HG02981 (cell line): ENCODE data around the gene LINC00632.

ENCODE experiments used
- ATAC-seq: cut with Tn5 transposase; IDR thresholded peaks from one replicate; pipeline ENCODE4 v1.9.1; 2021; ENCODE audit warnings: mild to moderate bottlenecking, moderate library complexity; ENCODE audit not compliant: unreplicated experiment

The LINC00632 gene

GRCh38 chrX:140764401-140764919 lies 54.9 kb downstream of the LINC00632 start:
- no peak for ATAC-seq

DNA sequence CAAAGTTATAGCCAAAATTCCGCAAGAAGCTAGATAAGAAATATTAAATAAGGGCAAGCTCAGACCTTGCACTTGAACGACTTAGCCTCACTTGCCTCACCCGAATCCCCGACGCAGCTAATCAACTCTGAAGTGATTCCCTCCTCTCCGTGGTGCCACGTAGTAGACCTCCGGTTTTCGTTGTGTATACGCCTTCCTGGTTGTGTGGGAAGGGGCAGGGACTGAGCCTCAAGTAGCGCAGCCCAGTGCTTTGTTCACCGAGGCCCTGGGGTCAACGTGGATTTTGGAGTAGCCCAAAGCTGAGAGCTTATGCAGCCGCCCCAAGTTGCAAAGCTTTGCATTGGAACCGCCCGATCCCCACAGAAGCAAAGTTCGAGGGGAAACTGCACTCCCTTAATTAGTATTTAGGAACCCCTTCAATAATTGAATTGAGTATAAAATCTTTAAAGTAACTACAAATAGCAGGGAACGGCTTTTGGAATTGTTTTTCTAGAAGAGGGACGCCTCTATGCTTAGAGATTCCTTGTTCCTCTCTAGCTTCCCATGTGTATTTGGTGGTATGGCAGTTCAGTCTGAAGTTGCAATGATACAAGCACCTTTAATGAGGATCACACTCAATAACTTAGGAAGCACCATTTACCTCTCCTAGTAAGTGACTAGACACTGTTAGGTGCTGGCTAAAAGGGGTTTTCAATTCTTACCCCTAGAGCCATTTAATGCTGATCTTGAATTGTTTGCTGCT lies 55.7 kb downstream of the LINC00632 start:
- ATAC-seq: no peak

DNA sequence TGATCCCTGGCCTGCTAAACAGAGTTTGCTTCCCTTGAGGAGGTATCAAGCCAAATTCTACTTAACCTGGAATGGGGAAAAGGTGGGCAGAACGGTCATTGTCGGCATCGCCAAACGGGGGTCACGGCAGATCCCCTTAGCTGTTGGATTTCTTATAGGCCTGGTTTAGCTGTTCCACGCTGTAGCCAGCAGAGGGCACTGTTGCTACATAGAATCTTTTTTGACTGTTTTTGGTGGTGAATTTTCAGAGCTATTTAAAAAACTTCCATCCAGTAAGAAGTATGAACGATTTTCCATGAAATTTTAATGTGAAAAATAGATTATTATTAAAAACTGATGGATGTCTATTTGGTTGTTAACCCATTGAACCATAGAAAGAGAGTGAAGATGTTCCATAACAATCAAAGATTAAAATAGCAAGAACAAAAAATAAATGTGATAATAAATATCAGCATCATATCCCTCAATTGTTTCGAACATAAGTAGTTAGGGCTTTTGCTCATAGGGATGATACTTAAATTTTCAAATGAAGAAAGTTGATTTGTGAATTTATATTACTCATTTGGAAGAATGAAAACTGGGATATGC lies 56.6 kb downstream of the LINC00632 start:
- no peak for ATAC-seq

DNA sequence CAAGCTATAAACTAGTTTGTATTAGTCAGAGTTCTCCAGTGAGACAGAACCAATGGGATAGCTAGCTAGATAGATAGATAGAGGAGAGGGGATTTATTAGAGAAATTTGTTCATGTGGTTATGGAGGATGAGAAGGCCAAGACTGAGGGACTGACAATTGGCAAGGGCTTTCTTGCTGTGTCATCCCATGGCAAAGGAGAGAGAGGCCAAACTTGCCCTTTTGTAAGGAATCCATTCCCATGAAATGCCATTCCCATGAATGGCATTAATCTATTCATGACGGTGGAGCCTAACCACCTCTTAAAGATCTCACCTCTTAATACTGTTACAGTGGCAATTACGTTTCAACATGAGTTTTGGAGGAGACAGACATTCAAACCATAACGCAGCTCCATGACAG lies 58.1 kb downstream of the LINC00632 start:
- ATAC-seq: no peak

DNA sequence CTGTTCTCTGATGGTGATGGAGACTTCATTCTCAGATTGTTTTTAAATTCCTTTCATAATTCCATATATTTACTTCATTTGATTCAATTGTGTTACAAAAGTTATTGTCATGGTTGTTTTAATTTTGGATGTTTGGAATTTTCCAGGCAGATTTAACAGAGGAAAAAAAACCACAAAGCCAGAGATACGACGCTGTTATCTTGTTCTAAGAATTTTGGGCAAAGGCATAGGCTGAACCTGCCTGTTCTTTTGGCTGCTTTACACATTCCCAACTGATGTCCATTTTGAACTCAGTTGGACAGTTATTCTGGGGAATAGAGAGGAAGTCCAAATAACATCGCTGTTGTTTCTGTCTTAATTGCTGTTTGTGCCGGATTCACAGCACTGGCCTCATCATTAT lies 65.7 kb downstream of the LINC00632 start:
- no peak for ATAC-seq

DNA sequence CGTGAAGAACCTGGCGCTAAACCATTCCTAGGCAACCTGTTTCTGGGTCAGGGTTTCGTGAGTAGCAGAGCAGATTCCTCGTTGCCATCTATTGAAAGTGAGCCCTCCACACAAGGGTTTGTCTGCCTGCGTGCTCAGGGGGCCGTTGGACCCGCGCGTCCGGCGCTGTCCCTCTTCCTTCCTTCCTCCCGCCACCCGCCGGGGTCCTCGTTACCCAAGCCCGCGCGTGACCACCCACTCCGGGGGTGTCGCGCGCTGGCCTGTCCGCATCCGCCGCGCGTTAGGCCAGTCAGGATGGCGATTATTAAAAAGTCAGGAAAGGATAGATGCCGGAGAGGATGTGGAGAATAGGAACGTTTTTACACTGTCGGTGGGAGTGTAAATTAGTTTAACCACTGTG lies 66.8 kb downstream of the LINC00632 start:
- ATAC-seq: no peak

DNA sequence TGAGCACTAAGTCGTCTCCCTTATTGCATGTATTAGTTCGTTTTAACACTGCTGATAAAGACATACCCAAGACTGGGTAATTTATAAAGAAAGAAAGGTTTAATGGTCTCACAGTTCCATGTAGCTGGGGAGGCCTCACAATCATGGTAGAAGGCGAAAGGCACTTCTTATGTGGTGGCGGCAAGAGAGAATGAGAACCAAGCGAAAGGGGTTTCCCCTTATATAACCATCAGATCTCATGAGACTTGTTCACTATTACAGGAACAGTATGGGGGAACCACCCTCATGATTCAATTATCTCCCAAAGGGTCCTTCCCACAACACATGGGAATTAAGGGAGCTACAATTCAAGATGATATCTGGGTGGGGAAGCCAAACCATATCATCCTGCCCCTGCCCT lies 85.1 kb downstream of the LINC00632 start:
- no peak for ATAC-seq

DNA sequence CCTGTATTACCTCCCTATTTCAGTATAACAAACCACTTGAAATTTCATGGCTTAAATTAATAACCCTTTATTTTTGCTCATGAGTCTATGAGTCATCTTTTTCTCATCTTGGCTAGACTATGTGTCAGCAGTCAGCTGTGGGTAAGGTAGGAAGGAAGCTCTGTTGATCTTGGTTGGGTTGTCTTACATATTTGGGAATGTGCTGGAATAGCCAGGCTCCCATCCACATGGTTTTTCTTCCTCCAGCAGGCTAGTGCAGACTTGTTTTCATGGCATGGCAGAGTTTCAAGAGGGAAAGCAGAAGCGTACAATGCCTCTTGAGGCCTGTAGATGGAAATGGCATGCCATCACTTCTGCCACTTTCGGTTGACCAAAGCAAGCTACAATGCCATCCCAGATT lies 89.7 kb downstream of the LINC00632 start:
- no peak for ATAC-seq

- no peak for ATAC-seq
Observed at GRCh38 chrX:140804292-140804691, 94.7 kb downstream of the LINC00632 start.

- ATAC-seq: no peak
Observed at GRCh38 chrX:140815868-140816267, 106.3 kb downstream of the LINC00632 start.

- no peak for ATAC-seq
Observed at GRCh38 chrX:140817943-140818342, 108.4 kb downstream of the LINC00632 start.

DNA sequence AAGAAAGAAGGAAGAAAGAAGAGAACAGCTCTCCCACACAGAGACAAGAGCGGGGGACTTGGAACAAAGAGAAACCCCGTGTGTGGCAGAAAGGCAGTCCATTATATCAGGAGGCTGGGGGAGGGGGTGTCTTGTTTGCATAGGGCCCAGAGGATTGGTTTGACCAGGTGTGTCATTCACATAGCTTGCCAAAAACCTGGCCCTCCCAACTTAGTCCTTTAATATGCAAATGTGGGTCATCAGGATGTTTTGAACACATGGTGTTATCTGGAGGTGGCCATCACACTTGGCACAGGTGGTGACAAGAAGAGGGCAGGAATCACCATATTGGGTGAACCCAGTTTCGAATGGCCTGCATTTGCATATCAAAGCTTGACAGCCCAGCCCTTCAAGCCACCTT lies 111.7 kb downstream of the LINC00632 start:
- no peak for ATAC-seq

- no peak for ATAC-seq
Observed at GRCh38 chrX:140822184-140822583, 112.6 kb downstream of the LINC00632 start.

- ATAC-seq: no peak
Observed at GRCh38 chrX:140822861-140823260, 113.3 kb downstream of the LINC00632 start.

DNA sequence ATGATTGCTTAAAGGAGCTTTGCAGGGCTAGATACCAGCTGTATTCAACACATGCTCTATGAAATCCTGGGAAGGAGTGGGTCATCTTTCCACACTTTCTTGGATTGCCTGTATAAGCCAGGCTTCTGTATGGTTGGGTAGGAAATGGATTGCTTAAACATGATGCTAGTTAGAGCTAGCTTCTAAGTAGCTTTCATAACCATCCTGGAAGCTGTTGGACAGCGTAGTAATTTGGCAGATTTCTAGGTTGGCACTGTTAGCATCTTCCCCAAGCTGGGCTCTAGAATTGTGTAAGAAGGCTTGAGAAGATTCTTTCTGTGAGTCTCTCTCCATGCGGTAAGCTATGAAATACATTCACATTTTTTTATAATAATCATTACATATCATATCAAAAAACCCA lies 127.3 kb downstream of the LINC00632 start:
- ATAC-seq: no peak
